RWPE1 (cell line): ENCODE results near the gene ZSWIM6.

Experiments used
- CTCF ChIA-PET: fragments of 350-600 bp; sonication (Branson Sonifier 250); formaldehyde crosslinking; extraction: SDS; loops from one replicate; lab custom pipeline; 2021; lab: Yijun Ruan, JAX
- POLR2A ChIA-PET: fragments of 400-600 bp; formaldehyde crosslinking; extraction: SDS; loops from one replicate; lab custom pipeline; 2020; ENCODE audit warnings: antibody characterized with exemption; ENCODE audit not compliant: low non-redundant PET; lab: Yijun Ruan, JAX
- DNase-seq: peaks from one replicate; pipeline ENCODE4 v3.0.0; 2012; ENCODE audit warnings: low spot score
- H3K27ac ChIP-seq: fragments of 450-650 bp; 2 replicates; pipeline ENCODE4 v1.5.1; 2017
- TF ChIP-seq, protein P1 (sequence below): fragments of 450-650 bp; conservative IDR thresholded peaks from 2 replicates; pipeline ENCODE4 v1.5.1; 2017; ENCODE audit warnings: low read depth, mild to moderate bottlenecking

The ZSWIM6 gene

GRCh38 chr5:61477788-61478187, 145.7 kb downstream of the ZSWIM6 start:
- H3K27ac ChIP-seq, result no peak overlapping the region
- ChIA-PET CTCF (interaction anchor here (0.5 kb wide), 1 partner anchor 329 kb away, joined by 3 read pairs; no protein-coding TSS in a partner anchor), POLR2A (no interaction called here)
- TF ChIP-seq, protein P1, sequence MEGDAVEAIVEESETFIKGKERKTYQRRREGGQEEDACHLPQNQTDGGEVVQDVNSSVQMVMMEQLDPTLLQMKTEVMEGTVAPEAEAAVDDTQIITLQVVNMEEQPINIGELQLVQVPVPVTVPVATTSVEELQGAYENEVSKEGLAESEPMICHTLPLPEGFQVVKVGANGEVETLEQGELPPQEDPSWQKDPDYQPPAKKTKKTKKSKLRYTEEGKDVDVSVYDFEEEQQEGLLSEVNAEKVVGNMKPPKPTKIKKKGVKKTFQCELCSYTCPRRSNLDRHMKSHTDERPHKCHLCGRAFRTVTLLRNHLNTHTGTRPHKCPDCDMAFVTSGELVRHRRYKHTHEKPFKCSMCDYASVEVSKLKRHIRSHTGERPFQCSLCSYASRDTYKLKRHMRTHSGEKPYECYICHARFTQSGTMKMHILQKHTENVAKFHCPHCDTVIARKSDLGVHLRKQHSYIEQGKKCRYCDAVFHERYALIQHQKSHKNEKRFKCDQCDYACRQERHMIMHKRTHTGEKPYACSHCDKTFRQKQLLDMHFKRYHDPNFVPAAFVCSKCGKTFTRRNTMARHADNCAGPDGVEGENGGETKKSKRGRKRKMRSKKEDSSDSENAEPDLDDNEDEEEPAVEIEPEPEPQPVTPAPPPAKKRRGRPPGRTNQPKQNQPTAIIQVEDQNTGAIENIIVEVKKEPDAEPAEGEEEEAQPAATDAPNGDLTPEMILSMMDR, result no peak
- no peak for DNase-seq

- DNase-seq, result no peak
- POLR2A ChIA-PET, result no interaction called here
- no peak overlapping the region for H3K27ac ChIP-seq
- TF ChIP-seq, protein P1, result no peak
- CTCF ChIA-PET, result no interaction called here
These were observed 148.0 kb downstream of the ZSWIM6 start for GRCh38 chr5:61479850-61480614.

DNA sequence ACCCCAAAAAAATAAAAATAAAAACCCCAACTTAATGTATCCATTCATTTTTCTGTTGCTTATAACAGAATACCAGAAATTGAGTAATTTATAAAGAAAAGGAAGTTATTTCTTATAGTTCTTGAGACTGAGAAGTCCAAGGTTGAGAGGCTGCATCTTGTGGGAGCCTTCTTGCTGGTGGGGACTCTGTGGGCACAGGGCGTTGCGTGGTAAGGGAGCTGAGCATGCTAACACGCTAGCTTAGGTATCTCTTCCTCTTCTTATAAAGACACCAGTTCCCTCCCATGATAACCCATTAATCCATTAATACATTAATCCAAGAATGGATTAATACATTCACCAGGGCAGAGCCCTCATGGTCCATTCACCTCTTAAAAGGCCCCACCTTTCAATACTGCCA, 150.9 kb downstream of the ZSWIM6 start:
- POLR2A ChIA-PET, result no interaction called here
- no peak overlapping the region for H3K27ac ChIP-seq
- CTCF ChIA-PET, result no interaction called here
- DNase-seq, result no peak
- TF ChIP-seq, protein P1, result no peak

GRCh38 chr5:61486476-61486875, 154.4 kb downstream of the ZSWIM6 start:
- POLR2A ChIA-PET, result no interaction called here
- CTCF ChIA-PET, result no interaction called here
- TF ChIP-seq, protein P1, result no peak
- no peak for DNase-seq
- no peak overlapping the region for H3K27ac ChIP-seq

- POLR2A ChIA-PET, result no interaction called here
- TF ChIP-seq, protein P1, result no peak
- no peak overlapping the region for H3K27ac ChIP-seq
- CTCF ChIA-PET, result interaction anchor here (0.8 kb wide), 1 partner anchor 12 kb away, joined by 3 read pairs; no protein-coding TSS in a partner anchor
- no peak for DNase-seq
These were observed 157.5 kb downstream of the ZSWIM6 start for GRCh38 chr5:61489574-61489973.

- ChIA-PET POLR2A (interaction anchor here (0.6 kb wide), 1 partner anchor 650 kb away, joined by 6 read pairs; no protein-coding TSS in a partner anchor), CTCF (interaction anchor here (0.9 kb wide), 1 partner anchor 197 kb away, joined by 3 read pairs; no protein-coding TSS in a partner anchor)
- TF ChIP-seq, protein P1, result no peak
These were observed 159.8 kb downstream of the ZSWIM6 start for GRCh38 chr5:61491861-61492260.

More at GRCh38 chr5:61491861-61492260, 159.8 kb downstream of the ZSWIM6 start:
- DNase-seq, result no peak
- H3K27ac ChIP-seq, result no peak overlapping the region
